Liver (tissue), 3 donors: Measurements from ENCODE around the gene ZNF438.

ENCODE experiments used
- GABPA ChIP-seq, 2 donors: IDR thresholded peaks in 1 of 2; conservative IDR thresholded peaks in 1 of 2; 2 replicates each; pipeline ENCODE4 v1.6.1; 2016; ENCODE audit warnings: antibody characterized with exemption in 2 of 2, mild to moderate bottlenecking in 1 of 2, moderate library complexity in 1 of 2
- TAF1 ChIP-seq: conservative IDR thresholded peaks from 2 replicates; pipeline ENCODE4 v1.6.1; 2016; ENCODE audit warnings: antibody characterized with exemption, mild to moderate bottlenecking
- TF ChIP-seq, protein P1 (sequence below): fragments of 150-350 bp; IDR thresholded peaks from 2 replicates; pipeline ENCODE4 v1.5.1; 2017; ENCODE audit warnings: improper control_type of control experiment, low read depth, low read length; ENCODE audit not compliant: missing input control
- donor health status: healthy.
- donor health status: healthy.

GRCh38 chr10:30882281-30882680, 149.4 kb downstream of the ZNF438 start:
- TF ChIP-seq GABPA (IDR thresholded peaks at IDR 0.05 in 1 of 2, conservative IDR thresholded peaks at IDR 0.05 in 1 of 2) (no peak), TAF1 (no peak)
- TF ChIP-seq, protein P1, sequence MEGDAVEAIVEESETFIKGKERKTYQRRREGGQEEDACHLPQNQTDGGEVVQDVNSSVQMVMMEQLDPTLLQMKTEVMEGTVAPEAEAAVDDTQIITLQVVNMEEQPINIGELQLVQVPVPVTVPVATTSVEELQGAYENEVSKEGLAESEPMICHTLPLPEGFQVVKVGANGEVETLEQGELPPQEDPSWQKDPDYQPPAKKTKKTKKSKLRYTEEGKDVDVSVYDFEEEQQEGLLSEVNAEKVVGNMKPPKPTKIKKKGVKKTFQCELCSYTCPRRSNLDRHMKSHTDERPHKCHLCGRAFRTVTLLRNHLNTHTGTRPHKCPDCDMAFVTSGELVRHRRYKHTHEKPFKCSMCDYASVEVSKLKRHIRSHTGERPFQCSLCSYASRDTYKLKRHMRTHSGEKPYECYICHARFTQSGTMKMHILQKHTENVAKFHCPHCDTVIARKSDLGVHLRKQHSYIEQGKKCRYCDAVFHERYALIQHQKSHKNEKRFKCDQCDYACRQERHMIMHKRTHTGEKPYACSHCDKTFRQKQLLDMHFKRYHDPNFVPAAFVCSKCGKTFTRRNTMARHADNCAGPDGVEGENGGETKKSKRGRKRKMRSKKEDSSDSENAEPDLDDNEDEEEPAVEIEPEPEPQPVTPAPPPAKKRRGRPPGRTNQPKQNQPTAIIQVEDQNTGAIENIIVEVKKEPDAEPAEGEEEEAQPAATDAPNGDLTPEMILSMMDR = no peak
